Stimulated activated CD4-positive, alpha-beta T cell treated with anti-CD3 and anti-CD28 coated beads, Interleukin-4, amount 100 ng/mL, for 4 hours (primary cell): ENCODE measurements around the gene AUTS2.

Experiments
- DNase-seq, 2 experiments: peaks; one replicate each; pipeline ENCODE4 v3.0.0-alpha.2; 2020

AUTS2 gene

DNA sequence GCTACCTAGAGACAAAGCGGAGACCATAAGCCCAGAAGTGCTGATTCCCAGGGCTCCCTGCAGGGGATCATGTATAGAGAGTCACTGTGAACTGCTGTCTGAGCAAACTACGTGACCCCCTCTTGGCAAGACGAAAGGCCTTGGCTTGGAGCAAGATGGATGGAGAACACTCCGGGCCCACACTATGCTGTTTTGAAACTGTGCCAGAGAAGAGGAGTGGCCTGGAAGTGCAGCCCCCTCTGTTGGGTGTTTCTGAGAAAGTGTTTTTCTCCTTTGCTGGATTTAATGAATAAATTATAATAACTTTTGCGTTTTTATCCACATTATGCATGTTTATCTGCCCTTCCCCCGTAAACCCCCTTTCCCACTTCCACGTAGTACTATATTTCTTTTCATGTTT is 894.4 kb downstream of the AUTS2 start:
- no peak for DNase-seq

DNA sequence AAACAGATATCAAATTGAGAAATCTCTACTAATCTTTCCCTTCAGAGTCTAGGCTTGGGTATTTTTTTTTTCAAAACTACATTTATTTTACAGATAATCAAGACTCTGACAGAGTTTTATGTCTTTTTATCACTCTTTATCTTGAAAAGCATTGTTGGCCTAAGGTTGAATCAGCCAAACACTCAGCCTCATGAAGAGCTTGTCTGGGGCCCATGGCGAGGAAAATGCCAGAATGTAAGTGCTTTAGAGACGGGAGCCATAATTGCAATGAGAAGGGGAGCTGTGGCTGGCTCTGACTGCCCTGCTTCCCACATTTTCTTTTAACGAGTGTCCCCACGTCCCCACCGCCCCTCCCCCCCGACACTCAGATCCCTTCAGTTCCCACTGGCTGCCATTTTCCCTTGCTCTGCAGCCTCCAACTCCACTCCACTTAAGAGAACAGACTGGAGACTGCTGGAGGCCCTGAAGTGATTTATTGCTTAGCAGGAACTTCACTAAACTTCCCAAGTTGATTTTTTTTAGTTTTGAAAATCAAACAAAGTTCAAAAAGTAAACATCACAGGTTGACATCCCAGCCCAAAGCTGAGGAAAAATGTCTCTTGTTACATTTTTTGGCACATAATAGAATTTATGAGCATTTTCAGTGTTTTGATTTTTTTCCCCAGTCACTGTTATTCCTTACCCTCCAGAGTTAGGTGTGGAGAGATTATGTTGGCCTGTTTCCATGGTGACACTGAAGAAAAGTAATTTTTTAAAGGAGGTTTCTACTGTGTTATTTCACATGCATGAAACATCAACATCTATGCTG is 896.2 kb downstream of the AUTS2 start:
- no peak for DNase-seq

DNA sequence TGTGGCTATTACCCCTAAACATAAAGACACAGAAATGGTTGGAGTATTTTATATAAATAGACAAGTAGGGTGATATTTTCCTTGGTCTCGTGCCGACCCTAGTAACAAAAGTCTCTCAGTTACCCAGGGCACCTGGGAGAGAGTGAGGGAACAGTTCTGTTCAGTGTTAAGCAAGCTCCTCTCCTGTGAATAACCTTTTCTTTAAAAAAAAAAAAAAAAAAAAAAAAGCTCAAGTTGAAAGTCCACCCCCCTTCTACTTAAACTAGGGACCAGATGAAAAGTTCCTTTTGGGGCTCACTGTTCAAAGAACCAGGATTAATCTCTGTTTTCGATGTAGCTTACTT is 896.7 kb downstream of the AUTS2 start:
- no peak for DNase-seq

DNA sequence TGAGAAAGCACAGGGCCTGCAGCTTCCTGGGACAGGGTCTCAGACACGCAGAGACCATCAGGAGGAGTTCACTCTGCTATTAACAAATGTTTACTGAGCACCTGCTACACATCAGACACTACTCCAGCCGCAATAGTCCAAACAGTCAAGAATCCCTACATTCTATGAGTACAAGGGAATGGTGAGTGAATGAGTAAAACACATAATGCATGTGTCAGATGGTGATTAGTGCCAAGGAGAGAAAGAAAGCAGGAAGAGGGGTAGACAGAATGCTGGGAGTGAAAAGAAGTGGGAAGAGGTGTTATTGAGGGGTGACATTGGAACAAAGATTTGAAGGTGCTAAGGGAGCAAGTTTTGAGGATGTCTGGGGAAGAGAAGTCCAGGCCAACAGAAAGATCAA is 899.5 kb downstream of the AUTS2 start:
- DNase-seq: no peak

DNA sequence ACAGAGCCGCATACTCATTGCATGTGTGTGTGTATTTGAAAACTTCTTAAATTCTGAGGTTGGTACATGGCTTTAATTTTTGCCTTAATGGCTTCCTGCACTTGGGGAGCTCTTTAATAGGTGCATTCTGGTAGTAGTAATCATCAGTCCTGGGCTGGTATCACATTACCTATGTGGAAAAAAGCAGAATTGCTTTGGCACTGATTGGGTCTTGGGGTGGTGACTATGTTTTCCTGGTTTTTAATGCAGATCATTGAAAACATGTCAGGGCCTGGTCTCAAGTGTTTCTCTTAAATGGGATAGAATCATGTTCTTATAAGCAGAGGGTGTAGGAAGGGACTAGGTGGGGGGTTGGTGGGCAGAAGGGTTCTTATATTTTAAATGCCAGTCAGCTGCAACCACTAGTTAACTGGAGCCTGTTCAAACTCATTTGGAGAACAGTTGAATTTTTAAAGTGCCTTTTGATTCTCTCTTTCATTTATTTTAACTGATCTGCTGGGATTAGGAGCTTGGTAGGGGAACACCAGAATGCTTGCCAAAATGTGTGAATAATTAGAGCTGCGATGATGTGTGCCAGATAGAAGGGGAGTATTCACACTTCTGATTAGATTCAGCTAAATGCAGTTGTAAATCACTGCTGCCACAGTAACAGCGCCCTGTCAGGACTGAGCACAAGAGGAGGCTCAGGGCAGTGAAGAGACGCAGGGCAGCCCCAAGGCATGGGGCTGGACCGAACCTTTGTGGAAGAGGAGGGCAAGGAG is 900.1 kb downstream of the AUTS2 start:
- no peak for DNase-seq

DNA sequence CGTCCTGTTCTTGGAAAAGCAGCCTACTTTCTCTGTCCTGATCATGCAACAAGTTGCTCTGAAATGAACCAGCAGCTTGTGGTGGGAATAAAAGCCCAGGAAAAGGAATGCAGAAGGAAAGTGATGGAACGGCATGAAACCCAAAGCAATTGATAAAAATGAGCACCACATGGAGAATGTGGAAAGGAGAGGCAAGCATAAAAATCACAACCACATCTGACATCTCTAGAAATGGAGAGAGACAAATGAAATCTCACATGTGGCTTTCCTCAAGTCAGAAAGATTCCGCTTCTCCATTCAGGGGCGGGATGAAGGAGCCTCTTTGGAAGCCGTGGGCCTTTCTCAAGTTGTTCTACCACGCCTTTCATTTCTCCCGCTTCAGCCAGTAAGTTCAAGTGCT is 902.0 kb downstream of the AUTS2 start:
- no peak for DNase-seq

DNA sequence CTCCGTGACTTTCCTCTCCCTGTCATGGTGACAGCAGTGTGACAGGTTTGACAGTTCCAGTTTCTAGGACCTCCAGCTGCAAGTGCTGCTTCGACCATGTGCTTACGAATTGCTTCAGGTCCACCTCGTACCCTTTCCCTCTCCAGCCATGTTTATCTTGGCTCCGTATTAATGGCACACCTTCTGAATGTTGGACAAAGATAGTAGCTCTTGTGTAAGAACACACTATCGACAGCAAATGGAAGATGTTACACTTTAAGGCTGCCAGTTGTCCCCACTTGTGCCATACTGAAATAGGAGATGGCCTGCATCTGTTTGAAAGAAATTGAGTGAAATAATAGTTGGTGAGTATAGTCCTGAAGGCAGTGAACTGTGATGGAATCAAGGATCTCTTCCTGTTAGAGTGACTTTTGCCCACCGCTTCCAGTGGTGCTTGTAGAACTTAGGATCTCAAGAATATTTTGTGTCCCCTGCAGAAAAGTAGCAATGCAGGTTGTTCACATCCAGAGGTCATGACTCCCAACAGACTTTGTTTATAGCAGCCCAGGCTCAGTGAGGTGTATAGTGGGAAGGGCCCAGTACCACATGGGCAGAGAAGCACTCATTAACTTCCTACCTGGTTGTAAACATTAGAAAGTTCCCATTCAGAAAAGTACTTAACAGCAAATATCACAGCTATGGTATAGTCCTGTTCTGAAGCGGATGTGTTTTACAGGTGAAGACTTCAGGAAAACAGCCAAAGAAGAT is 904.0 kb downstream of the AUTS2 start:
- DNase-seq: no peak

DNA sequence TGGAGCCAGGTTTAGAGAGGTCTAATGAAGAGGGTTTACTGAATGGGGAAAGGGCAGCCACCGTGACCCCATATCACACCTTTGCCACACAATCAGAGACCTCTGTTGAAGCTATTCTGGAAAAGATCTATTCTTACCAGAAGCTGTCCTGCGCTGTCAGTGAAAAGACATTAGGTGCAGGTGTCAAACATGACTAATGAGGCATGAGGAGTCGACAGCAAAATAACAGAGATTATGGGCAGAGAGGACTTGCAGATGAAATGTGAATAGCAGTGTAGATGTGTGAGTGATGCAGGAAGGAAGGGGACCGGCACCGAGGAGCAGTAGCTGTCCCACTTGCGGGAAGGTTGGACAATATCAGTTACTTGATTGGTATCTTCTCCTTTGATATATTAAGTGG is 906.0 kb downstream of the AUTS2 start:
- DNase-seq: no peak

DNA sequence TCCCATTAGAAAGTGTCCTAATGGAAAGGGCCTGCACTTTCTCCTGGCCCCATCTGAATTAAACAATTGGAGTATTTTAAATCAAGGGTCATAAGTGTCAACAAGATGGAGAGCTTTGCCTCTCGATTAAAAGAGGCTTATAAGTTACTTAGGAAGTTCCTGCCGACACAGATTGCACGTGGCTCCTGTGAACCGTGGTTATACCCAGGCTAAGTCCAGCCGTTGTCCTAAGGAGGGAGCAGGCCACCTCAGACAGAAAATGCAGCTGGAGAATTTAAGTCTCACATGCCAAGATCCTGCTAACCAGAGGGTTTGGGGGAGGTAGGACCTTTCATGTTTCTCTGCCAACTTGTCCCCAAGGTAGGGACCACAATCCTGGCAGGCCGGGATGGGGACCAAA is 907.2 kb downstream of the AUTS2 start:
- DNase-seq: no peak

DNA sequence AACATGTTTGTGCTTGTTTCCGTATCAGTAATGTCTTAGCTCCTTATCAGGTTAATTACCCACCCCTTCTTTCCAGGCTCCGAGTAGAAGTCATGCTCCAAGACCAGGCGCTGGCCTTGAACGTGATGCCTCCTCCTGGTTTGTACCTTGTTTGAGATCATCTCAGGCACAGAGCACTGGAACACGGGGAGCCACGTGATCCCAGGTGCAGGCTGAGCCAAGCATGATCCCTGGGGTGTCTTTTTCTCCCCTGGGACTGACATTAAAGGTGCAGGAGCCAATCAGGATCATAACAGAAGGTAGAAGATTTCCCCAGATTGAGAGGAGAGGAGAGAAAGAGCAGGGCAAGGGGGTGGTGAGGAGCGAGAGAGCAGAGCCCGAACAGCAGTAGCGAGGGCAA is 907.6 kb downstream of the AUTS2 start:
- no peak for DNase-seq

DNA sequence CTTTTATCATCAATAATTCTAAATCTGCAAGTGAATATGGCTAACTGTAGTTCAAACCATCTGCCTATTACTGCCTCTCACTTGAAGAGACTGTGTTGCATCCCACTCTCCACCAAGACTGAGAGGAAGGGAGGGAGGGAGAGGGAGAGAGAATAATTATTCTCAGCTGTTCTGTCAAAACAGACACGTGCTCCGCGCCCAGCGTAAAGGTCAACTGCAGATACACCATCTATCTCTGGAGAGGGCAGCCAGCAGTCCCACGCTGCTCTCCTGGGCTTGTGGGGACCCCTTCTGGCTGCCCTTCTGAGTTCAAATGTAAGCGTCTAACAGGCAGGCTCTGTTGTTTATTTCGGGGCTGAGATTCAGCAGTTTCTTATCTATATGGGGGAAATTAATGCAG is 908.2 kb downstream of the AUTS2 start:
- DNase-seq: no peak

DNA sequence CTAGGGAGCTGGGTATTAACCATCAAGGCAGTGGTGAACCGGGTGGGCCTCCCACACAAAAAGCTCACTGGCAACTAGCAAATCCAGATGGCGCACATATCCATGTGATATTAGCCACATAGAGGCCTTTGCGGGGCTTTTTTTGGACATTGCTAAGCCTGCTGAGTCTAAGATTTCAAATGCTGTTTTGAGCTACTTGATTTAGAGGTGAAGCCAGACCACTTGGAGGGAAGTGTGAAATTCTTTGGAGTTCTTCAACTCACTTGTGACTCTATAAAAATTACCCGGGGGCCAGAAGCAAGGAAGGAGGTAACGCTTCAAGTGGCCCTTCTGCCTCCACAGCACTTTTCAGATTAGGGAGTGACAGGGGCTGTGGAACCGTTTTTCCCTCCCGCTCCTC is 913.9 kb downstream of the AUTS2 start:
- no peak for DNase-seq

DNA sequence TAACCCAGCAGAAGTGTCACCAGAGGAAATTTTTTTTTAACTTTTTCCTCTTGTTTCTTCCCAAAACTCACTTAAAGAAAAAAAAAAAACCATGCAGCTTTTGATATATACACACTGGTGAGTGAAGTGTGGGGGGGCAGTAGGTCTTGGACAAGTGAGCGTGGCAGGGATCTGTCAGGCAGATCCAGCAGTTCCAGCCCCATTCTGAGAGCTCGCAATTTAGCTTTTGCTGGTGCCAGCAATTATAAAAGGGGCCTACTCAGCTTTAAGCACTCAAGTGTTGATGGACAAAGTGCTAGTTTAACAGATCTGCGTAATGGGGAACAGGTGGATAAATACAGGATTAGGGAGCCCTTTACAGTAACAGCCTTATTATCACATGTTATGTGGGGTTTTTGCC is 914.5 kb downstream of the AUTS2 start:
- no peak for DNase-seq

DNA sequence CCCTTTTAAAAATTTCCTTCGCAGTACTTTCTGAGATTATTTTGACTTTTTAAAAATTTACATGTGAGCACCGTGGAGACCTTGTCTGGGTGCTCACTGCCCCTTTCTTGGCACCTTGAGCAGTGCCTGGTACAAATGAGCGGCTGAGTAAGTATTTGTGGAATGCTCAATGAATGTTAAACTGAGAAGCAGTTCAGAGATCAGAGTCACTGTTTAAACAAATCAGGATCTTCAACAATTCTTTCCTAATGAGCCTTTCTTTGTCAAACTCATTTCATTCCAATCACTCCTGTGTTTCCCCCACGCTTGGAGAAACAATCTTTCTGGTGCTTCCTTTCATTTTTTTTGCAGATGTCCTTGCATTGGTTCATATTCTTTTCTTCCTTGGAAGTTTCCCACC is 922.3 kb downstream of the AUTS2 start:
- DNase-seq: no peak

DNA sequence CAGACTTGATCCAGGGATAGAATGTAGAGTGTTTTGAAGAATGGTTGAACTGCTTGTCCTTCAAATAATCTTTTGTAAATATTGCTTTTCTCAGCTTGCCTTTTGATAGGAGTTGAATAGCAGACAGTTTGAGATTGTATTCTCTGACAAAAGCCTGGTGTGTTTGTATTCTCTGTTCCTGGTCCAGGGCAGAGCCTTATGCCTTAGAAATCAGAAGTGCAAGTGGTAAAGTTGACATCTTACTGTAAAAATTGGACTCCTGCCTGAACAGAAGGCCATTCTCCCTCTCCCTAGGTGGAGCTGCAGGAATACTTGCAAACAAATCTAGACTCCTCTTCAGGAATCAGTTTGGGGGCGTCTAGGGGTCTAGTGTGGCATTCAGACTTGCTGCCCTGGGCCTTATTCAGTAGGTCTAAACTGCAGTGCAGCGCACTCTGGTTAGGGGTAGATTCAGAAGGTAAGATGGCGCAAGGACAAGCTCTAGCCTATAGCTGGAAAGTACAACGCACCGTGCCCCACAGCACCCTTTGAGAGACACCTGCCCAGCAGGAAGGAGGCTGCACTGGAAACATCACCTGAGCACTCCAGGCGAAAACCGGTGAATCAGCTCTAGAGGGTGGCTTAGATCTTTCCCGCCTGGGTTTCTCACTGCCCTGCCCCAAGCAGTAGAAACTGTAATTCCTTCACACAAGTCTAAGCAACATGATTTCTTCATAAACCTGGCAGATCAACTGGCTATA is 925.1 kb downstream of the AUTS2 start:
- no peak for DNase-seq

DNA sequence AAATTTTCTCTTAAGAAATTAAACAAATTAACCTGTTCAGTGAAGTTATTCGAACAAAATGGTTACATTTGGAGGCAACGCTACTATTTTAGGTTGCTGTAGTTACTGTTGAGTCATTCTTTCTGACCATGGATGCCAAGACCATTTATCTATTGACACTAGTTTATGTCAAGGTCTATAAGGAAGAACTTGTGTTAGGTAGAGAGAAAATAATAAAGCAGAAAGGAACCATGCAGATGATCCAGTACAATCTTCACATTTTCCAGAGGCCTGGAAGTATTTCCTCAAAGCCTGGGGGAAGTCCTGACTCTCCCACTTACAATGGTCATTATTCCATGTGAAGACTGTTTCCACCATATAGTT is 925.7 kb downstream of the AUTS2 start:
- DNase-seq: no peak

DNA sequence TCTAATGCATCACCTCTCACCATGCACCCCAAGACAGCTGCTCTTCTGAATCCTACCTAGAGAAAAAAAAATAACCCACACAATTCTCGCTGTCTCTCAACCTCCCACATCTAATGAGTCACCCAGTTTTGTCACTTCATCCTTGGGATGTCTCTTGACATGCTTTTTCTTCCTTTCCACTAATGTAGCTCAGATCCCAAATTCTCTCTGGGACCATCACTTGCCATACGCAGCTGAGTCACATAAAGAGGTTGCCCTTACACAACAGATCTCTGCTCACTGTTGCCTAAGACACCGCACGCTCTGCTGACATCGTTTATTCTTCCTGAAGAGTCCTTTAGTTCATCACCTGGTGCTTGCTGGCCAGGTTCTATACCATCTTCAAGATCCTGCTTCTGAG is 927.7 kb downstream of the AUTS2 start:
- DNase-seq: no peak

DNA sequence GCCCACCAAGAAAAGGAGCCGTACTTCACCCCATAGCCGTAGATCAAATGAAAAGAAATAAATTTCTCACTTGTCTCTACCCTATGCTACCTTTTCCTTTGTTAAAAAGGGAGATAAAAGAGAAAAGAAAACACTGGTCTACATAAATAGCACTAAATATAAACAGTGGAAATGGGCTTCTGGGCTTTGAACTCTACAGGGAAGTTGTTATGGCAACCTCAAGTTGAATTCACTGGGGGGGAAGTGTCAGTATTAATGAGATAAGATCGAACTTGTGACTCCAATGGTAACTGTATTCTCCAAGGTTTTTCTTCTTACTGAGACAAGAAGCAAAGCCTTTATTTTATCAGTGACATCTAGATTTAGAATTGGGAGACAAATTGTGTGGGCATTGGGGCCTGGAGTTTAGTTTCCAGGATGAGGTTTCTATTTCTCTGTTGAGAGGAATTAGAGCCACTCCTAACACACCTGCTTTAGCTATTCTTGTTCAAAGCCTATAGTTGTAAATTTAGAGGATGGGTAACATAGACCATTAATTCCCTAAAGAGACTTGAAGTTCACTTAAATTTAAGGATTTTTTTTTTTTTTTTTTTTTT is 929.3 kb downstream of the AUTS2 start:
- DNase-seq: no peak

DNA sequence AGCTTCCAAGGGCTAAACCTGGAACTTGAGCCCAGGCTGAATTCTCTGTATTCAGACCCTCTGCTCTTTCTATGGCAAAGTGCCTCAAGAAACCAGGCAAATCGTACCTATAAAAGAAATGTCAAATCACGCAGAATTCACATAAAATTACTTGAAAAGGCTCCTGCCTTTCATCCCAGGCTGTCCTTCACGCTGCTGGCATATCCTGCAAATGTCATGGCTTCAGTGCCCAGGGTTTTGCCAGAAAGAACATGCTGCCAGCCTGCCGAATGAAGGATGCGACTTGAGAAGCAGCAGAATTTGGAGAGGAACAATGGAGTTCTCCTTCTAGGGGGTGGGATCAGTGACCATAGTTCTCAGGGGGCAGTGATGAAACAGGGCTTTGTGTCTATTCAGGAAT is 931.2 kb downstream of the AUTS2 start:
- DNase-seq: no peak

DNA sequence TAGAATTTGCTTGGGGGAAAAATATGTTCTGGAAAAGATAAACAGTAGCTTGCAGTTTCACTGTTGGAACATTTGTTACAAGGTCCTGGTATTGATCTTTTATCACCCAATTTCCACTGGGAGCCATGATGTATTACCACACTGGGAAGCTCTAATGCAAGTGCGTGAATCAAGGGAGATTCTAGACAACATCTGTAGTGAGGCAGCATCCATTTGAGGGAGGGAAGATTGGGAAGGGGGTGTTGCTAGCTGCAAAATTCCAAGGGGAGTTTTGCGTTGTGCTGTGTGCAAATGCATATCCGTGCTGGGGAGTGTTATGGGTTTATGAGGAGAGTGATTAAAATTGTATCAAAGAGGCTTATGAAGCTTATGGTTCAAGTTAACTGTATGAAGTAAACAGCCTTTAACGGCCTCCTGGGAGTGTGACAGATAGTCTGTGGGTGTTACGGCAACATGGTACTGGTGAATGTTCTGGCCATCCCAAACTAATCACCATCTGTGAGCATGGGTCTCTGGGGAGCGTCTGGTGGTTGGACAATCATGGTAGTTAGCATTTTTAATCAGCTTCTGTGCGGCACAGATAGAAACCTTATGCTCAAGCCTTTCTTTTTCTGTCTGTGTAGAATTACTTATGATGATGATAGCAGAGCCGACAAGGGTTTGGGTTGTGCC is 931.8 kb downstream of the AUTS2 start:
- no peak for DNase-seq

DNA sequence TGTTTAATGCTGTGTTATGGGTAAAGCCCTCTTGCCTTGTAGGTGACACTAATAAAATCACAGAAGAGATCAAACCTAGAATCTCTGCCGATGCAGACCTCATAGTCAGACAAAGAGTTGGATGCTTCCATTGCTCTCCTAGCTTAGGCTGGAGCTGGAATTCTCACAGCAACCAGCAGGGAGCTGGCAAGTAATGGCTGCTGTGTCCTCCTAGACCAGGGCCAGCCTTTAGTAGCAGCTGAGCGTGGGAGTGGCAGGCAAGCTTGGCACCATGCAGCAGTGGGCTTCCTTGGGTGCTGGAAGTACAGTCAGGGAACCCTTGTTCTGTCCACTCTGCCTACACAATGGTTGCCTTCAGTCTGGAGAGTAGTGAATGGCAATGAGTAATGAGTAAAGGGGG is 935.3 kb downstream of the AUTS2 start:
- no peak for DNase-seq

DNA sequence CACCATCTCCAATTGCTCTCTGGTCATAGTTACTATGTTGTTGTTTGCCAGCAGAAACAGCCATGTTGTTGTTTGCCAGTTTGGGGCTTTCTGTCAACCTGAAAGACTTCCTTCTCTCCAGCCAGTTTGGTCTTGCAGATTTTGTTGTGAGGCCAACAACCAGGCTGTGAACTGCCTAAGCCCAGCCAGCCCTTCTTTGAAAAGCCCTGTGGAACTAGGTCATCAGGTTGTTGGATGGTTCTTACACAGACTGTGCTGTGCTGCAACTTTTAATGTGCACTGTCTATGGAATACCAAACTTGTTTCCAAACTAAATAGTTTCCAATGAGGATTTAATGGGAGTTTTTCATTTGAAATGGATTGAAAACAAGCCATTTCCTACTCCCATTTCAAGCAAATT is 940.9 kb downstream of the AUTS2 start:
- no peak for DNase-seq
